ENCODE results near the gene ARMC9.

Gene ARMC9

DNA sequence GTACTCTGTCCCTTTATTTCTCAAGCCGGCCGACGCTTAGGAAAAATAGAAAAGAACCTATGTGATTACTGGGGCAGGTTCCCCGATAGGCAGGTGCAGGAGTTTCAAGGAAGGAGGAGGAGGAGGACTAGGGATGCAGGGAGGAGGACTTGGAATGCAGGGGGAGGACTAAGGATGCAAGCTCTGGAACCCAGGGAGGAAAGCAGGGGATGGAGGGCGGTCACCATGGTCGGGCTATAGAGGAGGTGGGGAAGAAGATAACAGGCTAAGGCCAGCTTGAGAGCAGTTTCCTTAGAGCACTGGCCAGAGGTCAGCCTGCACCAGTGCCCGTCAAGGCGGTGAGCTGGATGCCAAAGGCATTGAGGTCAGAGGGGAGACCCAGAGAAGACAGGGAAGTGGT is 178.4 kb downstream of the ARMC9 start:
- ATAC-seq = no peak
- TF ChIP-seq, protein P1, sequence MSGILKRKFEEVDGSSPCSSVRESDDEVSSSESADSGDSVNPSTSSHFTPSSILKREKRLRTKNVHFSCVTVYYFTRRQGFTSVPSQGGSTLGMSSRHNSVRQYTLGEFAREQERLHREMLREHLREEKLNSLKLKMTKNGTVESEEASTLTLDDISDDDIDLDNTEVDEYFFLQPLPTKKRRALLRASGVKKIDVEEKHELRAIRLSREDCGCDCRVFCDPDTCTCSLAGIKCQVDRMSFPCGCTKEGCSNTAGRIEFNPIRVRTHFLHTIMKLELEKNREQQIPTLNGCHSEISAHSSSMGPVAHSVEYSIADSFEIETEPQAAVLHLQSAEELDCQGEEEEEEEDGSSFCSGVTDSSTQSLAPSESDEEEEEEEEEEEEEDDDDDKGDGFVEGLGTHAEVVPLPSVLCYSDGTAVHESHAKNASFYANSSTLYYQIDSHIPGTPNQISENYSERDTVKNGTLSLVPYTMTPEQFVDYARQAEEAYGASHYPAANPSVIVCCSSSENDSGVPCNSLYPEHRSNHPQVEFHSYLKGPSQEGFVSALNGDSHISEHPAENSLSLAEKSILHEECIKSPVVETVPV (CRISPR knock-in tag; IDR thresholded peaks at IDR 0.05) = no peak
- no peak for TF ChIP-seq ZNF70 (CRISPR knock-in tag; IDR thresholded peaks at IDR 0.05)
- TF ChIP-seq SNAI2 (CRISPR knock-in tag; IDR thresholded peaks at IDR 0.05) = no peak
- TF ChIP-seq OSR1 (CRISPR knock-in tag; IDR thresholded peaks at IDR 0.05) = no peak

DNA sequence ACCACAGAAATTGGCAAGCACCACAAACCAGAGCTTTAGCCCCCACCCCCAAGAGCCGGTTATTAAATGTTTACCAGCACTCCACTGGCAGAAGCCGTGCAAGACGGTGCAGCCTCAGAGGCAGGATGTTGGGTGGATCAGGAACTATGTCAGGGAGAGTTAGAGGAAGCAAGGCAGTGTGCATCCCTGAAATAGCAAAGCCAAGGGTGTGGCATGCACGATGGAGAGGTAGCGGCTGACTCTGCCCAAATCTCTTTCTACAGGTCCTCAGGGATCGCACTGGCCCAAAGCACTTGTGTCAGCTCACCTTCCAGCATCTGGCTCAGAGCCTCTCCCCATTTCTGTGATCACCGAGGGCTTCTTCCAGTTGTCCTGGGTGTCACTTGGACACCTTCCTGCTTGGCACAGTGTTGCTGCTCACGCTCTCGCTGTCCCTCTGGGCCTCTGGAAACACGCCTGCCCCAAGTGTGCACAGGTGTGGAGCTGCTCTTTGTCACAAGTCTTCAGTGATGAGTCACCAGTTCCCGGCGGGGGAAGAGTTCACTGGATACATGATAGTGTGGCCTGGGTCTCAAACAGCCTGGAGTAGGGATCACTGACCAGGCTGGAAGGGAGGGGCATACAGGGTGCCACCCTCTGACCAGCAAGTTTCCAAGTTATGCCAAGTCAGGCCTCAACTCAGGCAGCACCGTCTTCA is 179.7 kb downstream of the ARMC9 start:
- ATAC-seq = no peak; the same call in 2 of the 3 replicates
- TF ChIP-seq GLIS3 (CRISPR knock-in tag; IDR thresholded peaks at IDR 0.05) (no peak), ZNF8 (CRISPR knock-in tag; IDR thresholded peaks at IDR 0.05) (no peak)
- TF ChIP-seq, protein P2, sequence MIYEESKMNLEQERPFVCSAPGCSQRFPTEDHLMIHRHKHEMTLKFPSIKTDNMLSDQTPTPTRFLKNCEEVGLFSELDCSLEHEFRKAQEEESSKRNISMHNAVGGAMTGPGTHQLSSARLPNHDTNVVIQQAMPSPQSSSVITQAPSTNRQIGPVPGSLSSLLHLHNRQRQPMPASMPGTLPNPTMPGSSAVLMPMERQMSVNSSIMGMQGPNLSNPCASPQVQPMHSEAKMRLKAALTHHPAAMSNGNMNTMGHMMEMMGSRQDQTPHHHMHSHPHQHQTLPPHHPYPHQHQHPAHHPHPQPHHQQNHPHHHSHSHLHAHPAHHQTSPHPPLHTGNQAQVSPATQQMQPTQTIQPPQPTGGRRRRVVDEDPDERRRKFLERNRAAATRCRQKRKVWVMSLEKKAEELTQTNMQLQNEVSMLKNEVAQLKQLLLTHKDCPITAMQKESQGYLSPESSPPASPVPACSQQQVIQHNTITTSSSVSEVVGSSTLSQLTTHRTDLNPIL (CRISPR knock-in tag; IDR thresholded peaks at IDR 0.05; ENCODE audit: low read depth) = no peak

DNA sequence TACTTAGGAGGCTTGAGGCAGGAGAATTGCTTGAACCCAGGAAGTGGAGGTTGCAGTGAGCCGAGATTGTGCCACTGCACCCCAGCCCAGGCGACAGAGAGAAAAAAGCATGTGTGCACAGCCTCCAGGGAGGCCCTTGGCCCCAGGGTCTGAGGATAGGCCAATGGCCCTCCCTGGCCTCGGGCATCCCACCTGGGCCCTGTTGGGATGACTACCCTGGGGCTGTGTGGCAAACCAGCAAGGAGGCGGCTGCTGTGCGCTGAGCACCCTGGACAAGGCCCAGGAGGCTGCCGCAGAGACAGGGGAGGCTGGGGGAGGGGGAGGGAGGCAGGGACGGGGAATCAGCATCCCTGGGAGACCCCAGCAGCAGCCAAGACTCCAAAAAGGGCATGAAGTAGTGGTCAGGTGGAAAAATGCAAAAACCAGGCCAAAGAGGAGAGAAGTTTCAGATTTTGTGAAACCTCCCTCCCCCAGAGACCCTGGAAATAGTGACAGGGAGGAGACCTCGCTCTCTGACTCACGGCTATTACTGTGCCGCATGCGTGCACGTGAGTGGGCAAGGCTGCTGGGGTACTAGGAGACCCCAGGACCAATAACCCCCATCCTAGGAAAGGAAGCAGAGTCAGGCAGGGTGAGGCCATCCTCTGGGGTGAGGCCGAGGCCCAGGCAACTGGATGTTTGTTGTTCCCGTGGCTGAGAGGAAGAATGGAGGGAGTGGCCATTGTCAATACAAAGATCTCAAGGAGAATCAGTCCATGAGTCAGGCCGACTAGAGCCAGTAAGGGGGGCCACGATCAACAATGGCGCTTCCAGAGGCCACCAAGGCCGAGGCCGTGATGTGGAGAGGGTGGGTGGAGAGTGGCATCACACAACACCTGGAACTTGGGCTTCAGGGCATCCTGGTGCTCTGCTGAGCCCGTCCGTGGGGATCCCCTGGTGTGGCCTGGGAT is 181.1 kb downstream of the ARMC9 start:
- TF ChIP-seq ZFP3 (CRISPR knock-in tag; IDR thresholded peaks at IDR 0.05) (no peak), ZFP30 (CRISPR knock-in tag; IDR thresholded peaks at IDR 0.05) (no peak), BACH2 (CRISPR knock-in tag; IDR thresholded peaks at IDR 0.05; ENCODE audit: borderline replicate concordance) (no peak), ZNF8 (CRISPR knock-in tag; IDR thresholded peaks at IDR 0.05) (no peak), PPARA (CRISPR knock-in tag; IDR thresholded peaks at IDR 0.05; ENCODE audit: borderline replicate concordance) (no peak), OSR1 (CRISPR knock-in tag; IDR thresholded peaks at IDR 0.05) (no peak)
- TF ChIP-seq, protein P3, sequence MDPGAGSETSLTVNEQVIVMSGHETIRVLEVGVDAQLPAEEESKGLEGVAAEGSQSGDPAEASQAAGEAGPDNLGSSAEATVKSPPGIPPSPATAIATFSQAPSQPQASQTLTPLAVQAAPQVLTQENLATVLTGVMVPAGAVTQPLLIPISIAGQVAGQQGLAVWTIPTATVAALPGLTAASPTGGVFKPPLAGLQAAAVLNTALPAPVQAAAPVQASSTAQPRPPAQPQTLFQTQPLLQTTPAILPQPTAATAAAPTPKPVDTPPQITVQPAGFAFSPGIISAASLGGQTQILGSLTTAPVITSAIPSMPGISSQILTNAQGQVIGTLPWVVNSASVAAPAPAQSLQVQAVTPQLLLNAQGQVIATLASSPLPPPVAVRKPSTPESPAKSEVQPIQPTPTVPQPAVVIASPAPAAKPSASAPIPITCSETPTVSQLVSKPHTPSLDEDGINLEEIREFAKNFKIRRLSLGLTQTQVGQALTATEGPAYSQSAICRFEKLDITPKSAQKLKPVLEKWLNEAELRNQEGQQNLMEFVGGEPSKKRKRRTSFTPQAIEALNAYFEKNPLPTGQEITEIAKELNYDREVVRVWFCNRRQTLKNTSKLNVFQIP (CRISPR knock-in tag; IDR thresholded peaks at IDR 0.05; ENCODE audit: borderline replicate concordance, low read depth) = no peak
- TF ChIP-seq, protein P1 (CRISPR knock-in tag; IDR thresholded peaks at IDR 0.05) = no peak
- no peak for ATAC-seq

DNA sequence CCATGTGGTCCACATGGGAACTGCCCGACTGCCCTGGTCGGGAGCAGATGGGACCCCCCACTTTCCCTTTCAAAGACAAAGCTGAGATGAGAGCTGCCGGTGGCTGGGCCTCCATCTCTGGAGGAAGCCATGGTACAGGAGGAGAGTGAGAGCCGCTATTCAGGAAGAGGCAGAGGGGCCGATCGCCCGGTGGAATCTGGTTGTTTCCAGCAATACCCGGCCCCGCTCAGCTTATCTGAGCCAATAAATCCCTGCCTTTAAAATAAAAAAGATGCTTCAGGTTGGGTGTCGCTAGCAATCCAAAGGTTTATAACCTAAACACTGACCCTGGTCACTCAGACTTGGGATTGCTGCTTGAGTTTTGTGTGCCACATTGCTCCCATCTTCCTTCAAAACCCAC is 181.9 kb downstream of the ARMC9 start:
- TF ChIP-seq GLIS3 (CRISPR knock-in tag; IDR thresholded peaks at IDR 0.05) = no peak
- TF ChIP-seq ZNF565 (CRISPR knock-in tag; conservative IDR thresholded peaks at IDR 0.05; ENCODE audit: low read depth) = no peak
- TF ChIP-seq ZC3H10 (CRISPR knock-in tag; IDR thresholded peaks at IDR 0.05) = no peak
- no peak for TF ChIP-seq OSR1 (CRISPR knock-in tag; IDR thresholded peaks at IDR 0.05)
- TF ChIP-seq, protein P1 (CRISPR knock-in tag; IDR thresholded peaks at IDR 0.05) = no peak
- no peak for TF ChIP-seq PPARA (CRISPR knock-in tag; IDR thresholded peaks at IDR 0.05; ENCODE audit: borderline replicate concordance)
- no peak for TF ChIP-seq BACH2 (CRISPR knock-in tag; IDR thresholded peaks at IDR 0.05; ENCODE audit: borderline replicate concordance)
- no peak for TF ChIP-seq ISL1 (CRISPR knock-in tag; IDR thresholded peaks at IDR 0.05)
- TF ChIP-seq, protein P3 (CRISPR knock-in tag; IDR thresholded peaks at IDR 0.05; ENCODE audit: borderline replicate concordance, low read depth) = no peak
- TF ChIP-seq ZNF70 (CRISPR knock-in tag; IDR thresholded peaks at IDR 0.05) = no peak
- TF ChIP-seq ESRRG (CRISPR knock-in tag; IDR thresholded peaks at IDR 0.05) = no peak
- TF ChIP-seq ARNTL (CRISPR knock-in tag; IDR thresholded peaks at IDR 0.05; ENCODE audit: borderline replicate concordance, low read depth) = no peak
- ATAC-seq = no peak
